ENCODE data around the gene PYGO2.

- TF ChIP-seq CTCF (IDR thresholded peaks at IDR 0.05; ENCODE audit: low read depth, low read length) (no peak), EZH2phosphoT487 (IDR thresholded peaks at IDR 0.05; ENCODE audit: low read depth) (no peak)
Measured at GRCh38 chr1:154956544-154956941, 5.0 kb downstream of the PYGO2 start.

All from OCI-LY3 (cell line).